ENCODE data around the gene ZBTB18. TPM values are rescaled to one million over a fixed set of nuclear protein-coding genes. Genes with fewer than 3 reads are reported as not detected.

ZBTB18 gene
- total and polyA plus RNA-seq, 2 of the 4 experiments (the other 2 are of a cell fraction), result 10.0 to 16.0 TPM

DNA sequence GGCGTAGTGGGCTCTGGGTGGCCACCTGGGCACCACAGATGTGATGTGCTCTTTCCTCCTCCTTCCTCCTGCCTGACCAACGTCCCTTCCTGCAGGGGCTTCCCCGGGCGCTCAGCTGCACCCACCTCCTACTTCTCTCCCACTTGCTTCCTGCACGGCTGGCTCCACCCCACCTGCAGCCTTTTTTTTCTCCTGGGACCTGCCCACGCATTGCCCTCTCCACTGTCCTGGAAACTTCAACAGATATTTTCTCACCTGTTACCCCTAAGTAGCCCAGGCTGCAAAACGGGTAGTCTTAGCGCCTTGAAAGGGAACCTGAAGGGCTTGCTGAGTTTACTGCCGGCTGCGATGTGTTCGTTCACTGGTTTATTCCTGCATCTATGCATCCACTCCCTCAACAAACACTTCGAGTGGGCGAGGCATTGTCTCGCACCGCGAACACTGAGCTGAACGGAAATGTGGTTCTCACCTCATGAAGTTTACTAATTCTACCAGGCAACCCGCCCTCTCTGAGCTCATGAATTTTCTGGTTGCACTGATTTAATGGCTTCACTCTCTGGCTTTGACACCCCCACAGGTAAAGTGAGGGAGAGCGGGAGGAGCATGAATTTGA lies 23.6 kb downstream of the ZBTB18 start:
- no peaks in the 10 kb centered on the region for H3K79me1 ChIP-seq (ENCODE audit: low read depth in 1 of 2, low read length in 2 of 2)
- intact Hi-C loops (cut with micrococcal nuclease), result no loop called here

More for the DNA sequence above, 23.6 kb downstream of the ZBTB18 start:
- Histone ChIP-seq H3K9me3 (ENCODE audit: control insufficient read depth, insufficient read depth, low read length) (no peaks in the 10 kb centered on the region), H2BK20ac (ENCODE audit: low read depth, low read length) (no peak overlapping the region), H4K8ac (ENCODE audit: low read depth in 2 of 2, low read length in 2 of 2) (no peak overlapping the region), H2BK5ac (ENCODE audit: low read depth, low read length, poor library complexity, severe bottlenecking) (no peak overlapping the region), H4K91ac (ENCODE audit: insufficient read depth, low read depth, low read length) (no peak overlapping the region), H2AK9ac (replicated peaks; ENCODE audit: low read depth, low read length, poor library complexity) (no peak overlapping the region), H3K4me3 (ENCODE audit: insufficient read depth, low read depth, low read length) (no peak overlapping the region), H4K5ac (ENCODE audit: low read depth, low read length) (no peak overlapping the region), H3K4ac (ENCODE audit: low read depth, low read length) (no peak overlapping the region), H2AFZ (replicated peaks; ENCODE audit: low read length, poor library complexity) (no peak overlapping the region), H3K4me2 (ENCODE audit: low read depth, low read length) (no peak overlapping the region), H3K18ac (ENCODE audit: low read depth, low read length) (no peak overlapping the region), H3K23ac (ENCODE audit: low read depth, low read length) (no peak overlapping the region), H3K56ac (ENCODE audit: extremely low read depth, insufficient read depth, low read length) (no peak overlapping the region), H3K9ac (ENCODE audit: low read depth, low read length) (no peak overlapping the region), H3K4me1 (ENCODE audit: control insufficient read depth, insufficient read depth, low read length) (no peaks in the 10 kb centered on the region), H3K27me3 (ENCODE audit: control insufficient read depth, insufficient read depth, low read length) (peaks cover 26% of the 10 kb centered on the region), H2AK5ac (ENCODE audit: low read depth, low read length) (no peak overlapping the region), H3K9me1 (ENCODE audit: insufficient read depth, low read length) (no peaks in the 10 kb centered on the region), H2BK120ac (ENCODE audit: low read depth, low read length) (no peak overlapping the region), H3K36me3 (ENCODE audit: control insufficient read depth, insufficient read depth, low read length) (no peaks in the 10 kb centered on the region), H2BK15ac (ENCODE audit: low read depth, low read length) (no peak overlapping the region), H3K27ac (ENCODE audit: insufficient read depth, low read length) (no peak overlapping the region), H4K20me1 (ENCODE audit: insufficient read depth, low read length) (no peaks in the 10 kb centered on the region), H3K14ac (replicated peaks; ENCODE audit: low read depth, low read length) (no peak overlapping the region)
- dilution Hi-C loops (cut with HindIII; ENCODE audit: low sequenced_read_pairs, unreplicated experiment) (no loop called here), in situ Hi-C loops (cut with MboI; ENCODE audit: low sequenced_read_pairs) (loop anchor here (25.0 kb wide), 1 partner anchor 188 kb away; no protein-coding TSS in a partner anchor)
- ATAC-seq (ENCODE audit: low read depth) (no peak), DNase-seq (no peak)
- no peak for TF ChIP-seq RFX5 (IDR thresholded peaks at IDR 0.05; ENCODE audit: low read depth, low read length)
- TF ChIP-seq CHD1 (IDR thresholded peaks at IDR 0.05; ENCODE audit: low read depth, low read length), result no peak
- BruUV-seq (replicated peaks), result no TSS peak
- CTCF ChIA-PET, result no interaction called here
- POLR2A ChIA-PET (ENCODE audit: unreplicated experiment), result interaction anchor here (0.6 kb wide), 1 partner anchor 315 kb away, joined by 3 read pairs; no protein-coding TSS in a partner anchor
- WGBS, 2 experiments (ENCODE audit: extremely low coverage in 2 of 2, insufficient read length in 1 of 2), result 72% methylated on average over 9 of the region's 19 CpGs; no CpG with 5 or more reads in 1 of the 2 experiments

Data from IMR-90 (cell line).